Panc1 (cell line): ENCODE results near the gene OR10S1. TPM values are rescaled to one million over a fixed set of nuclear protein-coding genes. Genes with fewer than 3 reads are reported as not detected.

Experiments
- ATAC-seq: fragments of 200-7000 bp; cut with Tn5 transposase; 2 replicates; pipeline ENCODE4 v1.9.1; 2020; ENCODE audit warnings: mild to moderate bottlenecking, moderate library complexity
- BruUV-seq: library from RNA; stranded (reverse); fragments of 400-500 nt; replicated peaks from 2 replicates; lab custom pipeline; 2021; lab: Mats Ljungman, UMichigan
- CTCF ChIA-PET: fragments of 300-600 bp; sonication (Branson Sonifier 250); formaldehyde crosslinking; loops from one replicate; lab custom pipeline; 2022; ENCODE audit warnings: antibody characterized with exemption; lab: Charles Lee
- POLR2A ChIA-PET: fragments of 300-600 bp; sonication (Branson Sonifier 250); formaldehyde crosslinking; loops from one replicate; lab custom pipeline; 2022; ENCODE audit warnings: antibody characterized with exemption; lab: Charles Lee
- DNase-seq: peaks from one replicate; pipeline ENCODE4 v3.0.0-alpha.2; 2010; ENCODE audit warnings: low read depth, low spot score
- H3K27ac ChIP-seq: 2 replicates; pipeline ENCODE4 v1.5.1; 2011; ENCODE audit warnings: mild to moderate bottlenecking, low read length, inconsistent platforms
- H3K27me3 ChIP-seq: fragments of 200-500 bp; sonication (Bioruptor generic); 2 replicates; pipeline ENCODE4 v1.6.0; 2014; ENCODE audit warnings: low read length, inconsistent platforms; ENCODE audit not compliant: control insufficient read depth, insufficient read depth
- H3K36me3 ChIP-seq: fragments of 200-500 bp; sonication (Bioruptor generic); 2 replicates; pipeline ENCODE4 v1.5.1; 2014; ENCODE audit warnings: inconsistent platforms, mild to moderate bottlenecking, low read length, moderate library complexity; ENCODE audit not compliant: control insufficient read depth, insufficient read depth
- H3K4me1 ChIP-seq: 2 replicates; pipeline ENCODE4 v1.5.1; 2011; ENCODE audit warnings: inconsistent platforms, mild to moderate bottlenecking, low read length, moderate library complexity; ENCODE audit not compliant: control insufficient read depth, insufficient read depth
- H3K4me3 ChIP-seq, 2 experiments: 2 replicates each; pipeline ENCODE4 v1.5.1; 2011 to 2012; ENCODE audit warnings: low read depth in 2 of 2, low read length in 2 of 2, mild to moderate bottlenecking in 2 of 2, inconsistent platforms in 1 of 2, moderate library complexity in 1 of 2
- H3K9me3 ChIP-seq: fragments of 200-500 bp; sonication (Bioruptor generic); 2 replicates; pipeline ENCODE4 v1.5.1; 2014; ENCODE audit warnings: low read depth, mild to moderate bottlenecking, inconsistent platforms, low read length, moderate library complexity; ENCODE audit not compliant: control insufficient read depth, insufficient read depth
- POLR2AphosphoS5 ChIP-seq: IDR thresholded peaks from 2 replicates; pipeline ENCODE4 v1.6.1; 2012; ENCODE audit warnings: mild to moderate bottlenecking, low read depth, low read length, moderate library complexity
- SIN3A ChIP-seq: IDR thresholded peaks from 2 replicates; pipeline ENCODE4 v1.6.1; 2012; ENCODE audit warnings: low read depth, mild to moderate bottlenecking, low read length, moderate library complexity, borderline replicate concordance; ENCODE audit not compliant: insufficient read depth
- TCF7L2 ChIP-seq: IDR thresholded peaks from 2 replicates; pipeline ENCODE4 v1.6.1; 2011; ENCODE audit warnings: mild to moderate bottlenecking, low read depth, low read length, inconsistent platforms
- in situ Hi-C: cut with HindIII; loops from 2 replicates; pipeline ENCODE4 v1.10.0; 2016; ENCODE audit warnings: low sequenced_read_pairs, low pct_unique_long_range_greater_than_20kb
- intact Hi-C: fragments of 100-400 bp; cut with micrococcal nuclease; formaldehyde crosslinking; loops from one replicate; pipeline ENCODE4 v1.10.0; 2022; ENCODE audit not compliant: unreplicated experiment
- total RNA-seq: library from RNA; stranded (reverse); gene quantifications from one replicate; pipeline ENCODE4 v1.2.1, GENCODE V29; 2021; ENCODE audit not compliant: unreplicated experiment
- TF ChIP-seq, protein P1 (sequence below): fragments of 450-650 bp; IDR thresholded peaks from 2 replicates; pipeline ENCODE4 v1.5.1; 2017; ENCODE audit warnings: mild to moderate bottlenecking
- TF ChIP-seq, protein P2 (sequence below), 2 experiments: IDR thresholded peaks; 2 replicates each; pipeline ENCODE4 v1.6.1; 2011 to 2012; ENCODE audit warnings: low read depth in 2 of 2, control low read depth in 1 of 2, low read length in 1 of 2, mild to moderate bottlenecking in 1 of 2, moderate library complexity in 1 of 2; ENCODE audit not compliant: insufficient read depth in 1 of 2

The OR10S1 gene
- total RNA-seq, 1 experiment from 2014 or later = not detected

DNA sequence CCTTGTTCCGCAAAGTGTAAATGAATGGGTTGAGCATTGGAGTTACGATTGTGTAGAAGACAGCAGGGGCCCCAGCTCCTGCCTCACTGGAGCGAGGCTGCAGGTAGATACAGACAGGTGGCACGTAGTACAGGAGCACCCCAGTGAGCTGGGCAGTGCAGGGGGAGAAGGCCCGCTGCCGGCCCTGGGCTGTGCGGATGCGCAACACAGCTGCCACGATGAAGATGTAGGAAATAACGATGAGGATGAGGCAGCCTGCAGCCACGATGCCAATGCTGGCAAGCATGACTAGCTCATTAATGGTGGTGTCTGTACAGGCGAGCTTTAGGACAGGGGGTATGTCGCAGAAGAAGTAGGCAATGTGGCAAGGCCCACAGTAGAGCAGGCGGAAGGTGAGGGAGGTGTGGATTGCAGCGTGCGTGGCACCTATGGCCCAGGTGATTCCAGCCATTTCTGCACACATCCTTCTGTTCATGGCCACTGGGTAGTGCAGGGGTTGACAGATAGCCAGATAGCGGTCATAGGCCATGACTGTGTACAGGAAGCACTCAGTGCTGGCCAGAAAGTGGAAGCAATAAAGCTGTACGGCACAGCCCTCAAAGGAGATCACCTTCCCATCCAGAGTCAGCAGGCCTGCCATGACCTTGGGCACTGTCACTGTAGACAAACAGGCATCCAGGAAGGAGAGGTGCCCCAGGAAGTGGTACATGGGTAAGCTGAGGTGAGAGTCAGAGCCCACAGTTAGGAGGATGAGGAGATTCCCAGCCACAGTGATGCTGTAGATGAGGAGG, 616 bp downstream of the OR10S1 start:
- Histone ChIP-seq H3K4me1 (no peaks in the 10 kb centered on the region), H3K9me3 (no peaks in the 10 kb centered on the region), H3K36me3 (no peaks in the 10 kb centered on the region), H3K4me3 (no peak overlapping the region), H3K27me3 (no peaks in the 10 kb centered on the region), H3K27ac (no peak overlapping the region)
- CTCF ChIA-PET = no interaction called here
- intact Hi-C loops (no loop called here), in situ Hi-C loops (no loop called here)
- BruUV-seq = no TSS peak
- TF ChIP-seq TCF7L2 (no peak), SIN3A (no peak)
- TF ChIP-seq, protein P1, sequence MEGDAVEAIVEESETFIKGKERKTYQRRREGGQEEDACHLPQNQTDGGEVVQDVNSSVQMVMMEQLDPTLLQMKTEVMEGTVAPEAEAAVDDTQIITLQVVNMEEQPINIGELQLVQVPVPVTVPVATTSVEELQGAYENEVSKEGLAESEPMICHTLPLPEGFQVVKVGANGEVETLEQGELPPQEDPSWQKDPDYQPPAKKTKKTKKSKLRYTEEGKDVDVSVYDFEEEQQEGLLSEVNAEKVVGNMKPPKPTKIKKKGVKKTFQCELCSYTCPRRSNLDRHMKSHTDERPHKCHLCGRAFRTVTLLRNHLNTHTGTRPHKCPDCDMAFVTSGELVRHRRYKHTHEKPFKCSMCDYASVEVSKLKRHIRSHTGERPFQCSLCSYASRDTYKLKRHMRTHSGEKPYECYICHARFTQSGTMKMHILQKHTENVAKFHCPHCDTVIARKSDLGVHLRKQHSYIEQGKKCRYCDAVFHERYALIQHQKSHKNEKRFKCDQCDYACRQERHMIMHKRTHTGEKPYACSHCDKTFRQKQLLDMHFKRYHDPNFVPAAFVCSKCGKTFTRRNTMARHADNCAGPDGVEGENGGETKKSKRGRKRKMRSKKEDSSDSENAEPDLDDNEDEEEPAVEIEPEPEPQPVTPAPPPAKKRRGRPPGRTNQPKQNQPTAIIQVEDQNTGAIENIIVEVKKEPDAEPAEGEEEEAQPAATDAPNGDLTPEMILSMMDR = no peak
- no peak for ATAC-seq
- DNase-seq = no peak
- POLR2A ChIA-PET = no interaction called here

DNA sequence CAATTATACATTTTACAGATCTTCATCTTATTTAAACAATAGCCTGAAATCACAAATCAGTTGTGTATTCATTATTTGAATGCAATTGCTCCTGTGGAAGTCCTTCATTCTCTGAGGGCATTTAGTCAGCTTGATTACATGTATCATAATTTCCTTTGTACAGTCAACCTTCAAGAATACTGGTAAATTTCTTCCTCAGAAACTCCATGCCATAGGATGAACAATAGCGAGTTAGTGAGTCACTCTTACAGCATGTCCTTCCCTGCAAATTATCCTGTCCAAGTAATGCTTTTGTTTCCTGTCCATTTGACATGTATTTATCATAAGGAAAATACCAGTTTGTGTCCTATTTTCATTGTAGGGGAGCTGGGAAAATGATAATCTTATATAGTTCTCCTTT, 3.8 kb downstream of the OR10S1 start:
- Histone ChIP-seq H3K4me1 (no peaks in the 10 kb centered on the region), H3K36me3 (no peaks in the 10 kb centered on the region), H3K27me3 (no peaks in the 10 kb centered on the region), H3K9me3 (no peaks in the 10 kb centered on the region), H3K4me3 (no peak overlapping the region), H3K27ac (no peak overlapping the region)
- ChIA-PET CTCF (no interaction called here), POLR2A (no interaction called here)
- TF ChIP-seq, protein P2, sequence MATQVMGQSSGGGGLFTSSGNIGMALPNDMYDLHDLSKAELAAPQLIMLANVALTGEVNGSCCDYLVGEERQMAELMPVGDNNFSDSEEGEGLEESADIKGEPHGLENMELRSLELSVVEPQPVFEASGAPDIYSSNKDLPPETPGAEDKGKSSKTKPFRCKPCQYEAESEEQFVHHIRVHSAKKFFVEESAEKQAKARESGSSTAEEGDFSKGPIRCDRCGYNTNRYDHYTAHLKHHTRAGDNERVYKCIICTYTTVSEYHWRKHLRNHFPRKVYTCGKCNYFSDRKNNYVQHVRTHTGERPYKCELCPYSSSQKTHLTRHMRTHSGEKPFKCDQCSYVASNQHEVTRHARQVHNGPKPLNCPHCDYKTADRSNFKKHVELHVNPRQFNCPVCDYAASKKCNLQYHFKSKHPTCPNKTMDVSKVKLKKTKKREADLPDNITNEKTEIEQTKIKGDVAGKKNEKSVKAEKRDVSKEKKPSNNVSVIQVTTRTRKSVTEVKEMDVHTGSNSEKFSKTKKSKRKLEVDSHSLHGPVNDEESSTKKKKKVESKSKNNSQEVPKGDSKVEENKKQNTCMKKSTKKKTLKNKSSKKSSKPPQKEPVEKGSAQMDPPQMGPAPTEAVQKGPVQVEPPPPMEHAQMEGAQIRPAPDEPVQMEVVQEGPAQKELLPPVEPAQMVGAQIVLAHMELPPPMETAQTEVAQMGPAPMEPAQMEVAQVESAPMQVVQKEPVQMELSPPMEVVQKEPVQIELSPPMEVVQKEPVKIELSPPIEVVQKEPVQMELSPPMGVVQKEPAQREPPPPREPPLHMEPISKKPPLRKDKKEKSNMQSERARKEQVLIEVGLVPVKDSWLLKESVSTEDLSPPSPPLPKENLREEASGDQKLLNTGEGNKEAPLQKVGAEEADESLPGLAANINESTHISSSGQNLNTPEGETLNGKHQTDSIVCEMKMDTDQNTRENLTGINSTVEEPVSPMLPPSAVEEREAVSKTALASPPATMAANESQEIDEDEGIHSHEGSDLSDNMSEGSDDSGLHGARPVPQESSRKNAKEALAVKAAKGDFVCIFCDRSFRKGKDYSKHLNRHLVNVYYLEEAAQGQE (IDR thresholded peaks at IDR 0.05; ENCODE audit: insufficient read depth in 1 of 2, low read depth in 2 of 2, low read length in 1 of 2) = no peak
- TF ChIP-seq SIN3A (no peak), POLR2AphosphoS5 (no peak), TCF7L2 (no peak)
- TF ChIP-seq, protein P1 = no peak
- DNase-seq (no peak), ATAC-seq (no peak)
- intact Hi-C loops = no loop called here
- no TSS peak for BruUV-seq
- in situ Hi-C loops = no loop called here
